Mononuclear cell (primary cell): ENCODE measurements around the gene RASL10B. TPM values are rescaled to one million over a fixed set of nuclear protein-coding genes. Genes with fewer than 3 reads are reported as not detected.

Source experiments
- H3K27me3 ChIP-seq: 2 replicates; pipeline ENCODE4 v1.6.0; 2011; ENCODE audit warnings: low read length, control low read depth; ENCODE audit not compliant: insufficient read depth
- H3K4me1 ChIP-seq: 2 replicates; pipeline ENCODE4 v1.5.1; 2011; ENCODE audit warnings: mild to moderate bottlenecking, low read length, control low read depth; ENCODE audit not compliant: insufficient read depth
- H3K4me3 ChIP-seq: 2 replicates; pipeline ENCODE4 v1.5.1; 2011; ENCODE audit warnings: mild to moderate bottlenecking, low read length, moderate library complexity
- H3K9me3 ChIP-seq: 2 replicates; pipeline ENCODE4 v1.5.1; 2011; ENCODE audit warnings: low read depth, mild to moderate bottlenecking, control low read depth, low read length
- total RNA-seq: library from RNA; depleted of rRNA; stranded (reverse); fragments of >200 nt; gene quantifications from one replicate; pipeline ENCODE4 v1.2.3, GENCODE V29; 2012

The RASL10B gene
- total RNA-seq, 1 donor: 0.10 TPM

DNA sequence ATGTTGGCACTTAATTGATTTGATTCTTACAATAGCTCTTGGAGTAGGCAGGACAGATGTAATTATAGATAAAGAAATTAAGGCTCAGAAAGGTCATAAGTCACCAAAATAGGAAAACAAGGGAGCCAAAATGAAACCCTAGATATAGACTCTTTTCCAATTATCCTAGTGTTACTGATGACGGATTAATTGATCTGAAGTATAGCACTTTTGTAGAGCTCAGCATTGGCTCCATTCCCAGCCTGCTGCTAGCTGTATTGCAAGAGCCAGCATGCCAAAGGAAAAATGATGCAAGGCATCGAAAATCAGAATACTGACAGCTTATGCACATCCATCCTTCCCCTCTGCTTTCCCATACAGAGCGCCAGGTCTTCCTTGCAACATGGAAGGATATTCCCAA lies 21.6 kb upstream of the RASL10B start:
- Histone ChIP-seq H3K4me3 (no peak overlapping the region), H3K27me3 (no peaks in the 10 kb centered on the region), H3K4me1 (peaks cover 6% of the 10 kb centered on the region), H3K9me3 (no peaks in the 10 kb centered on the region)

DNA sequence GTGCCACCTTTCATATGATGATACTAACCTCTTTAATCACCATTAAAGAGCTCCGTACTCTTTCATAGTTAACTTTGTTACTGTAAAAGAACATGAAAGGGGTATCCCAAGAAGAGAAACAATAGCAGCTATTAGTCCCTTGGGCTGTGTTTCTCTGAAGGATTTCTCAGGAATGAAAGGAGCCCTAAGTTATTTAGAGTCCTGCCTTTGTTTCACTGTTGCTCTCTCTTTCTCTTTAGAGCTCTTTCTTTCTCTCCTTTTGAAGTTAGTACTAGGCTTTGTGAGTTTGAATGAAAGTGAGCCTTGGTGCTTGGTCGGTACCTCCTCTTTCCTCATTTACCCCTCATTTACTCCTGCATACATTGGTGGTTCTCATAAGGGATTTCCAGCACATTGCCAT lies 20.5 kb upstream of the RASL10B start:
- Histone ChIP-seq H3K9me3 (no peaks in the 10 kb centered on the region), H3K27me3 (no peaks in the 10 kb centered on the region), H3K4me3 (no peak overlapping the region), H3K4me1 (peaks cover 6% of the 10 kb centered on the region)

DNA sequence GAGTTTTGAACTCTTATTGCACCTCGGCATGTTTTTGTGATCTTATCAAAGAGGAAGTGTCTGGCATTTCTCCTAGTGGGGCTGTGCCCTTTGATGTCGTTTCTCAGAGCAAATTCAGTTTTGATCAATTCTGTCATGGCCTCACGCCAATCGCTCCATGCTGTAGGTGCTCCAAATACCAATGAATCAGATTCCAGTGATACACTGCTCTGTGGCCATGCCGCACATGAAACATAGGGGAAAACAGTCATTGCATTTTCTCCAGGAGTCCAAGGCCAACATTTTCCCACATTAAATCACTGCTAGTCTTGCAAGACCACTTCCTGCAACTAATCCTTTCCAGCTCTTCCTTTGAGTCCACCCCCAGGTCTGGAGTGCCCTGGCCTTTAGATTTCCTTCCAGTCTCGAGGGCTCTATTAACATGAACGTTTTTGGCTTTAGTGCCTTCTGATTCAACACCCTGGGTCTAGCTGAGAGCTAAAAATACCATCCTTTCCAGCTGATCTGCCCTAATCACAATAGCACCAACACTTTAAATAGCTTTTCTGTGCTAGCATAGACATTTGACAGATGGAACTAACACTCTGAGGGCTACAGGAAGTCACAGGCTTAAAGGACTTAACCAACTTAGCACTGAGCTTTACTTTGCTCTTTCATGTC lies 18.2 kb upstream of the RASL10B start:
- Histone ChIP-seq H3K27me3 (no peaks in the 10 kb centered on the region), H3K4me3 (no peak overlapping the region), H3K9me3 (no peaks in the 10 kb centered on the region), H3K4me1 (peaks cover 6% of the 10 kb centered on the region)

DNA sequence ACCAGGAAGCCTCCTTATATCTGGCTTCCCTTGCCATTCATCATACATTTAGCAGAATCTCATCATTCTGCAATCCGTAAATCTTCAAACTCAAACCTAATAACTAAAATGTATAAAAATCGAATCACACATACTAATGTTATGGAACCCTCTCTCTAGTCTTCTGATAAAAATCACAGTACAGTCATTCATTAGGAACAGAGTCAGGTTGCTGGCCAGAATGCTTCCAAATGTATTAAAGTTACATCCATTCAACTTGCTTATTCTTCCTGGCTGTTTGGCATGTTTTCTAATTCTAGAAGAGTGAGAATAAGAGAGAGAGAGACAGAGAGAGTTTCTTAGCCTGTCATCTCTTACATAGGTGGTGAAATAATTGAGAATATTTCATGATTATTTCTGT lies 16.5 kb upstream of the RASL10B start:
- no peak overlapping the region for H3K4me3 ChIP-seq
- peaks cover 3% of the 10 kb centered on the region for H3K4me1 ChIP-seq
- no peaks in the 10 kb centered on the region for H3K27me3 ChIP-seq
- H3K9me3 ChIP-seq: no peaks in the 10 kb centered on the region

DNA sequence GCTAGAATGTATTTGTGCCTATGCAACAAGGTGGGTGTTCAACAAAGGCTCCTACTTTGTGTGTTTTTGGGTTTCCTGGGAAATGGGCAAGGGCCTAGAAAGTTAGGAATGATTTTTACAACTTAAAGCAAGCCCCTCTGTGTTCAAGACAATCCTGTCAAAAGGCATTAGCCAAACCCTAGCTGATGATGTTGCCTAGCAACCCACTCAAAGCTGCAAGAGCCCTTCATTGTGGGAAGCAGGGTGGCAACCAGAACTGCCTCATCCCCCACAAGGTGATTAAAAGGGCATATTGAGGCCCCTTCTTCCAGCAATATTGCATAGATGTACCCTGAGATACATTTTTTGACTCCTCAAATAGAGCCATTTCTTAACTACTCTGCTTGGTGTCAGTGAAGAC lies 16.0 kb upstream of the RASL10B start:
- Histone ChIP-seq H3K27me3 (no peaks in the 10 kb centered on the region), H3K4me3 (no peak overlapping the region), H3K9me3 (no peaks in the 10 kb centered on the region), H3K4me1 (peaks cover 3% of the 10 kb centered on the region)

DNA sequence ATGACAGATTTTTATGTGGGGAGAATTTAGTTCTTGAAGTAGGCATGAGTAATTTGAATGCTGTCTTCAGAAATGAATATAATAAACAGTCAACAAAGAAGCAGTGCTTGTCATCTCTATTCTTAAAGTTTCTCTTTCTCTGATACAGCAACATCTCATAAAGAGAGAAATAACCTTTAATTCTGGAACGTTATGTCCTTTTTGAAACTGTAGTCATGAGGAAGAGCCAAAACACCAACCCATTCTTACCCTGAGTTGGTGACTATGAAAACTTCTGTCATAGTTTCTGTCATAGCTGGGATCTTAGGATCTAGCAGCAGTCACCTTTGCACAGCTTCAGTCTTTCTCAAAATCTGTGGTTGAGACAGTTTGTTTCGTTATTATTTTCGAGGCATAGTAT lies 15.3 kb upstream of the RASL10B start:
- Histone ChIP-seq H3K27me3 (no peaks in the 10 kb centered on the region), H3K4me1 (peaks cover 3% of the 10 kb centered on the region), H3K9me3 (no peaks in the 10 kb centered on the region), H3K4me3 (no peak overlapping the region)

DNA sequence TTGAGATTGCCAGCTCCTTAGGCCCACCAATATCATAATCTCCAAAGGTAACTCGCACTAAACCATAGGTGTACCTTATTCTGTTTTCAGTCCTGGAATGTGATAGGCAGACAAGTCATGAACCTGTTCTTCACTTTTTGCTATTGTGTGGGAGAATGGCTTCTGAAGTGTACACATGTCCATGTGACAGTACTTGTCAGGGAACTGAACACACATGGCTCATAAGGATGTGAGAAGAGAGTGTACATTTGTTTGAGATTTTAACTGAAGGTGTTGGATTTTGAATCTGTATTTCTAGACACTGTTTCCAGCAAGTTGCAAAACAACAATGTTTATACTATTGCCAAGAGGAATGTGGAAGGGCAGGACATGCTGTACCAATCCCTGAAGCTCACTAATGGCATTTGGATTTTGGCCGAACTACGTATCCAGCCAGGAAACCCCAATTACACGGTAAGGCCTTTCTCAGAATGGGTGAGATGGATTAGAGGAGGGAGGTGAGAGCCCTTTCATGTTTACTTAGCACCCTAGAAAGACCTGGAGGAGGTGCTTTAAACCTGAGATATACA lies 14.5 kb upstream of the RASL10B start:
- Histone ChIP-seq H3K27me3 (no peaks in the 10 kb centered on the region), H3K4me3 (no peak overlapping the region), H3K4me1 (peaks cover 3% of the 10 kb centered on the region), H3K9me3 (no peaks in the 10 kb centered on the region)

DNA sequence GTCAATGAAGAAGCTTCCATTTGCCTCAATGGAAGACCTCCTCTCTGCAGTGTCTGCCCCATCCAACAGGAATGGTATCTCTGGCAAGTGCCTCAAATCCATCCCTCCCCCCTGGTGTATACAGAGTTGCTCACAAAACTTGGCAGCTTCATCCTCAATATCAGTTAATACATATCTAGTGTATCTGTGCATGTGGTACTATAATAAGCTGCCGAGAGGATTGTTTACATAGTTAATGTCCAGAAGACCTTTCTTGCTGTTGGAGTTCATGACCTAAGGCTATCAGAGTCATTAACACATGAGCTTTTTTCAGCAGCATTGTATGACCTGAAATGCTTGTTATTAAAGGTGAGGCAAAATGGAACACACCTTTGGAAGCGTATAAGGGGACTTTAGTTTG lies 14.0 kb upstream of the RASL10B start:
- Histone ChIP-seq H3K4me1 (peaks cover 3% of the 10 kb centered on the region), H3K4me3 (no peak overlapping the region), H3K9me3 (no peaks in the 10 kb centered on the region), H3K27me3 (no peaks in the 10 kb centered on the region)

DNA sequence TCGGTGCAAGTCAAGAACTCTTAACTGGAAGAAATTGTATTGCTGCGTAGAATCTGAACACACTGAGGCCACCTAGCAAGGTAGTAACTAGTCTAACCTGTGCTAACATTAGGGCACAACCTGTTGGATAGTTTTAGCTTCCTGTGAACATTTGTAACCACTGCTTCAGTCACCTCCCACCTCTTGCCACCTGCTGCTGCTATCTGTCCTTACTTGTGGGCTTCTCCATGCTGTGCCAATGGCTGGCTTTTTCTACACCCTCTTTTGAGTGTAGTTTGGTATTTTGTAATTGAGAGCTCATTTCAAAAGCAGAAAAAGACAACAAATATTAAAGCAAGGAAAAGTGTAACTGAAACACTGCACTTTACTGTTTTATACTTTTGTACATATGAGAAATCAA lies 7.7 kb upstream of the RASL10B start:
- H3K27me3 ChIP-seq: no peaks in the 10 kb centered on the region
- H3K4me1 ChIP-seq: no peaks in the 10 kb centered on the region
- H3K9me3 ChIP-seq: no peaks in the 10 kb centered on the region
- no peak overlapping the region for H3K4me3 ChIP-seq

DNA sequence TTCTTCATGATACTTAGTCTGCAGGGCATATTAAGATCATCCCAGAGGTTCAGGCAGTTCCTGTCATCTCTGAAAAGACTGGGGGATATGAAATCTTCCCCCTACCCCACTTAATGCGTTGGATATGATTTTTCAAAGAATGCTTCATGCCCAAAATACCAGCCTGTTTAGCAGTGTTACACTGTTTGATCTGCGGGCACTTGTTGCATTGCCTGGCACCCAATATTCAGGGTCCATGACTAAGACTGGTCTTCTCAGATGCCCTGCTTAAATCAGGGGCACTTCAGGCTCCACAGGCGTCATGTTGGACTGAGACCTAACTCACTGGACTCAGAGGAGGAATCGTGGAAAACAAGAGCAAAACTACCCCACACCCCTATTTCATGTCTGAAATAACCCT lies 6.4 kb upstream of the RASL10B start:
- Histone ChIP-seq H3K27me3 (no peaks in the 10 kb centered on the region), H3K9me3 (no peaks in the 10 kb centered on the region), H3K4me3 (no peak overlapping the region), H3K4me1 (no peaks in the 10 kb centered on the region)

DNA sequence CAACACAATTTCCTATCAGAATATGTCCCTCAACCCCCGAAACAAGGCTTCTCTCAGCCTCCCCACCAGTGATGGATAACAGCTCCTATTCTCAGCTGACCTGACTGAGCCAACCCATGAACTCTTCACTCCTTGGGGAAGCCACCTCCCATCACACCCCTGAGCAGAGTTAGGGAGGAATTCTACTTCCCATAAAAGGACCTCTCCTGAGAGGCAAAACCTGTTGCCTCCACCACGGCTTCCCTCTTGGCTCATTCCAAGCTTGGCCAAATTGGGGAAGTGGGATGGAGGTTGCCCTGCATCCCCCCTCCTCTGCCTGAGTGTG lies 5.7 kb upstream of the RASL10B start:
- H3K4me3 ChIP-seq: no peak overlapping the region
- peaks cover under 1% of the 10 kb centered on the region for H3K27me3 ChIP-seq
- peaks cover 2% of the 10 kb centered on the region for H3K4me1 ChIP-seq
- H3K9me3 ChIP-seq: no peaks in the 10 kb centered on the region

DNA sequence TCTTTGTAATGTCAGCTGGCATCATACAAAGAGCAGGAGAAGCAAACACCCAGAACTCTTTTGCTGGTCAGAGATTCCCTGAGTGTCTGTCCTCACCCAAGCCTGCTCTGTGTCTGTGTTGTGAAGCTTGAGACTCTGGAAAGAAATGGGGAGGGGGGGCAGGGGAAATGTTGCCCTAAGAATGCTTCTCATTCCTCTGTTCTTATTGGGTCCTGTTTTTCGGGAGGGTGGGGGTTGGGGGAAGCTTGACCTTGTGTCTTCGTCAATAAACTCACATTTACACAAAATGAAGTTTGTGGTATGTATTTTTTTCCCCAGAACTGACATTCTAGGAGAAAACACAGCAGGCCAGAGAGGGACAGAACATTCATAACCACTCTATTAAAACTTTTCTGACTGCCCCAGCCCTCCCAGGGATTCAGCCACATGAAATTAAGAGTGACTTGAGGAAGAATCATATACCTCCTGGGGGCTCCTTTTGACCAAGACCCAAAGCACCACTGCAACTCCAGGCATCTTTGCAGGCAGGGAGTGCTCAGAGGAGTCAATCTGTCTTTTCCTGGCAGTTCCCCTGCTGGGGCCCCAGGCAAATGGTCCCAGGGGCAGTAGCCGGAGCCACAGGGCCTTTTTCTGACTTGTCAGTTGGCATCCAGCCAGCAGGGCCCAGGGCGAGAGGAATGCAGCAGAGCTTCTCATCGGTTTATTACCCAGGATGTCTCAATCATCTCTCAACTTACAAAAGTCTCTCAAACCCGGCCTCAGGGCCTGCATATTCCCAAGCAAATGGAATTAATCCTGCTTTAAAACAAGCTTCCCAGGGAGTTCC lies 5.1 kb upstream of the RASL10B start:
- Histone ChIP-seq H3K9me3 (no peaks in the 10 kb centered on the region), H3K4me1 (peaks cover 8% of the 10 kb centered on the region), H3K4me3 (no peak overlapping the region)

DNA sequence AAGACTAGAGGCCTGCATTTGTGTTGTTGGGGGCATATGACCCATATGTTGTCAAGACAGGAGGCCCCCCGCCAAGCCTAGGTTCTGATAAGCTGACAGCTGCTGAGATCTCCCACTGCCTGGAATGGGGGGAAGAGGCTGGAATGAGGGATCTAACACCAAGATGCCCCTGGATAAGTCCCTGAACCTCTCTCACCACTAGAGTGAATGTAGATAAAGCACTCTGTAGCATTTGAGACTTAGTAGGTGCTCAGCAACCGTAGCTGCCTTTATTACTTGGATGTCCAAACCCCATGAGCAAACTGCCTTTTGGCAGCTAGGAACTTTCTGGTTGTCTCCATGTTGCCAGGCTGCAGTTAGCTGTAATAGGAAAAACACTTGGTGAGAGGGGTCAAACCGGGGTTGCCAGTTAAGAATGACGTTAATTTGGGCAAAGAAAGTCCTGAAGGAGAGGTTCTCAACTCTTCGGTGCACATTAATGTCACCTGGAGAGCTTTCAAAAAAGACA lies 4.4 kb upstream of the RASL10B start:
- Histone ChIP-seq H3K27me3 (peaks cover 3% of the 10 kb centered on the region), H3K4me1 (peaks cover 9% of the 10 kb centered on the region), H3K9me3 (no peaks in the 10 kb centered on the region), H3K4me3 (no peak overlapping the region)

More for the DNA sequence above, 5.1 kb upstream of the RASL10B start:
- H3K27me3 ChIP-seq: peaks cover 3% of the 10 kb centered on the region

DNA sequence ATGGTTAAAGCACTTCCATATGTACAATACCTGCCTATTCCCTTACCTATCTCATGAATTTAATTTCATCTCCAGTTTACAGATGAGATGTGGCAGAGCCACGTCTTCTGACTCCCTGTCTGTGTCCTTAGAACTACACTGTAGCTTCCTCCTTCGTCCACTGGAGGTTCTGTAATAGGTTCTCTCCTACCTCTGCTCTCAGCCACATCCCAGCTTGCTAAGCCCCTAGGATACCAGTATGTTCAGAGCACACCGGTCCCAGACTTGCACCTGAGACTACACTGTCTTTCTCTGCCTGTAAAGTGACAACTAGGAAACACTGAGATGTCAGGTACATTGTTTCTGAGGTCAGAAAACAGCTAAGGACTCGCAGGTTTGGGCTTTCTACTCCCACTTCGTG lies 3.8 kb upstream of the RASL10B start:
- Histone ChIP-seq H3K27me3 (peaks cover 3% of the 10 kb centered on the region), H3K4me3 (no peak overlapping the region), H3K4me1 (peaks cover 9% of the 10 kb centered on the region), H3K9me3 (no peaks in the 10 kb centered on the region)

DNA sequence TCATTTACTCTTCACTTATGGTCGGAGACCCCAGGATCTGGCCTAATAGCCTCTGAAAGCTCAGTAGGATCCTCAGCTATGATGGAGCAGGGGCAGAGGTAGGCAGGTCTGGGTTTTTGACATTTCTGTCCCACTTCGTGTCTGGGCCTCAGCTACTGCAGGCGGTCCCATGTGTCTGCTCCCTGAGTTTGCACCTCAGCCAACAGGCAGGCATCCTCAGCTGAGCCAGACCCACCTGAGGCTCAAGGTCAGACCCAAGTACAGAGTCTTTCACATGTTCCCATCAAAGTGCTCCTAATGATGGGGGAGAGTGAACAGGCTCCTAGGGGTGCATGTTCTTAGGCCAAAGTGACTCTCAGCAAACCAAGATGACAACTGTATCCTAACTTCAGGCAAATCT lies 2.9 kb upstream of the RASL10B start:
- Histone ChIP-seq H3K4me1 (peaks cover 9% of the 10 kb centered on the region), H3K4me3 (no peak overlapping the region), H3K27me3 (peaks cover 3% of the 10 kb centered on the region), H3K9me3 (no peaks in the 10 kb centered on the region)
